Measurements from ENCODE around the gene SMIM41.

Gene SMIM41

DNA sequence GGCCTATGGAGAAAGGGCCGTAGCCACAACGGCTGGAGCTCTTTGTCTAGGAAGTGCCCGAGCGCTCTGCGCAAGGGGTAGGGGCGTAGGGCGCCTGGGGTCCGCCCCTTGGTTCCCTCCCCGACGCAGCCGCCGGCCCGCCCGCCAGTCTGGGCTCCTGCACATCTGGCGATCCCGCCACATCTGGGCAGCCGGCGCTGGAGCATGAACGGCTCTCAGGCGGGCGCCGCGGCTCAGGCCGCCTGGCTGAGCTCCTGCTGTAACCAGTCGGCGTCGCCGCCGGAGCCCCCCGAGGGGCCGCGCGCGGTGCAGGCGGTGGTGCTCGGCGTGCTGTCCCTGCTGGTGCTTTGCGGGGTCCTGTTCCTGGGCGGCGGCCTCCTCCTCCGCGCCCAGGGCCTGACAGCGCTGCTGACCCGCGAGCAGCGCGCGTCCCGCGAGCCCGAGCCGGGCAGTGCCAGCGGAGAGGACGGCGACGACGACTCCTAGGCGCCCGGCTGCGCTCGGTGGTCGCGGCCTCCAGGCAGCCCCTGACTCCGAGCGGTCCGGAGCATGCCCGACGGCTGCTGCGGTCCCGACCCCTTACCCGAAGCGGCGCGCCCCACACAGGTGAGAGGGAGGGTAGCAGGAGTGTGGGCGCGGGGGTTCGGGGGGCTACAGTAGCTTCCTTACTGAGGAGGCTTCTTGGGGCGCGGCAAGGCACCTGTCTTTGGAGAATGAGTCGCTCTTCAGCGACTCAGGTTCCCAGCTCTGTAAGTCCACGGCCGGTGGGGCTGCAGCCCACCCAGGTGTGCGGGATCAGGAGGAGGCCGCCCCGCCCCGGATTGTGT, at the start of gene SMIM41:
Gene SMIM41 (plus strand): TSS at position 129 of the 827 bp plus-strand sequence. CDS start 76 bp downstream, at position 205.
- no peak for DNase-seq (ENCODE audit: low spot score)

DNA sequence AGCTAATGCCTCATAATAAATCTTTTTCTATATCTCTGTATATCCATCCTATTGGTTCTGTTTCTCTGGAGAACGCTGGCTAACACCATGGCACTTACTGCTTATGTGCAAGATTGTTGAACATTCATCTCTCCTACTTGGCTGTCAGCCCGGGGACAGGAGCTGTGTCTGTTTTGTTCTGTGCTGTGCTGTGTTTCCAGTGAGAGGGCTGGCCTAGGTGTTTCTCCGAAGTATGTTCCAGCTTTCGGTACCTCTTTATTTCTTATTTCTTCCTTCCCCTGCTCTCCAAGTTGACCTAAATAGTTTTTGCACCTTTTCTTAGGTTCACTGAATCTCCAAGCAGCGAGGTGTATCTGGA, 47.1 kb upstream of the SMIM41 start:
- no peak for DNase-seq (ENCODE audit: low spot score)

DNA sequence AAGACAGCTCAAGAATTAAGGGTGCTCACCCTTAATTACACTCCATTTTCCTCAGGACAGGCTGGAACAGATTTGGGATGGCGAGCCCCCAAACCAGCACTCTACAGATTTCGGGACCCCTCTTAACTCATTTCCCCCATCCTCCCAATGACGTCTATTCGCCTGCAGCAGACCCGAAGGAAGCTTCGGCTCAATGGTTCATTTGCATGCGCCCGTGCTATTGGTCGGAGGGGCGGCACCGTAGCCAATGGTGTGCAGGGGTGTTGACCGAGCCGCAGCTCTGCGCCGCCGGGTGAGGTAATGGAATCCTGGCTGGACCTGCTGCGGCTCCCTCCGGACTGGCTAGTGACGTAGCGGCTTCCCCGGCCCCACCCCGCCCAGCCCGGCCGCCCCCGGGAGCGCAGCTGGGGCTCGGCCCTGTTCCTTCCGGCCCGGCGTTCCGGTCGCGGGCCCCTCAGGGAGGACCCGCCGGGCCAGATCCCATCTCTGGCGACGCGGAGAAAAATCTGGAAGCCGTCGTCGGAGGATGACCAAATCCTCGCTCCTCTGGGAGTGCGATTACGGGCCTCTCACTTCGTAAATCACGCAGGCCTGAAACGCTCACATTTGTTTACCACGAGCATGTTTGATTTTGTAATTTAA, 46.6 kb upstream of the SMIM41 start:
- peak; percentile 75 for DNase-seq (ENCODE audit: low spot score)

DNA sequence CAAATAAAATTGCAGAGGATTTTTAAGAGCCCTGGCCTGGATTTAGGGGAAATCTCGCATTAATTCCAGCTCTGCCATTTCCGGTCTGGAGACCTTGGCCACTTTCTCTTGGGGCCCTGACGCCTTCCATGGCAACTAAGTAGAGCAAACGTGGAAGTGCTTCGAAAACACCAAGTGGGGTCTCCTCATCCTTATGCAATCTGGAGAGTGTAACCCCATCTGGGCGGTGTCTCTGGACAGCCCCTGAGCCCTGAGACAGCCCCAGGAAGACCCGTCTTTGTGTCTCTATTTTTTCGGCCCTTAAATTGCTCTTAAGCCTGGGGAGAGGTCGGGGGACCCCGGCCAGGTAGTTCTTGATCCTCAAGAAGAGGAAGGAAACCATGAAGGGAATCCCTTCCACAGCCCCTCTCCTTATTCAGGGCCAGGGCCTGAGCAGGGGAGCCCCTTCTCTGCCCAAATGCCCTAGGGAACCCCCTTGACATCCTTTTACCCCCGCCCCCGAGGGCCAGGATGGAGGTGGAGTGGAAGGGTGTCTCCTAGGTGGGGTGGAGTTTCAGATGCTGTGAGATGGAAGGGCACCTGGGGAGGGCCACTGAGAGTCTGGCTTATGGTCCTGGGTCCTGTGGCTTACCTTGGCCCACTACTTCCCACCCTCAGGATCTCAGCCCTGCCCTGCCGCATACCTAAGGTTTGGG, 45.9 kb upstream of the SMIM41 start:
- DNase-seq (ENCODE audit: low spot score), result no peak

DNA sequence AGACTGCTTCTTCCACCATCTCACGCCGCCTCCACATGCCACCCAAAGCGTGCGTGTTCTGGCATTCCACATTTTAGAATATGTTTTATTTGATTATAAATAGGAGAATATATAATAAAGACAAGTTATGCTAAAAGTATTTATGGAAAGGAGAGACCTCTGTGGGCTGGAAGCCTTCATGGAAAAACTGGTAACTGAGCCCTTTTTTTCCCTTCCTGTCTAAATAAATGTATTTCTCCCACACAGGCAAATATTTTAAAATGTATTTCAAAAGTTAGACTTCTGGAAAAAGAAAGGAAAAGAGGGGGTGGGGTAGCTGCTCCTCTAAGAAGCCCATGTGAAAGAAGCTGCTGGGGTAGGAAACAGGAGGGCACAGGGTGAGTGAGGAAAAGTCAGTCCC, 44.3 kb upstream of the SMIM41 start:
- no peak for DNase-seq (ENCODE audit: low spot score)

DNA sequence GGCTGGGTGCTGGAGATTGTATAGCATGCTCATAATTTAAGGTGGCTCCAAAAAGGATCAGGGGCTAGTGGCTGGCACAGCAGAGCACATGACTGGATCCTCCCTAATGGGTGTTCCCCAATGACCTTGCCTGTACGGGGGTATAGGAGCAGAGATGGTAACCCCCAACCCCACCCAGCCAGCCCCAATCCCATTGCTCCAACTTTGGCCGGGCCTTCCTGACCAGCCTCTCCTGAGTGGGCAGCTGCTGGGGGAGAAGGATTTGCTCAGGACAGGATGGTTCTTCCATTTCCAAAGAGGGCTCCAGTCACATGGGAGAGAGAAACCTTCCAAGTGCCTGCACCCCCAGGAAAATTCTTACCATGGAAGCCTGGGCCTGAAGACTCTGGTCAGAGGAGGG, 43.6 kb upstream of the SMIM41 start:
- no peak for DNase-seq (ENCODE audit: low spot score)

DNA sequence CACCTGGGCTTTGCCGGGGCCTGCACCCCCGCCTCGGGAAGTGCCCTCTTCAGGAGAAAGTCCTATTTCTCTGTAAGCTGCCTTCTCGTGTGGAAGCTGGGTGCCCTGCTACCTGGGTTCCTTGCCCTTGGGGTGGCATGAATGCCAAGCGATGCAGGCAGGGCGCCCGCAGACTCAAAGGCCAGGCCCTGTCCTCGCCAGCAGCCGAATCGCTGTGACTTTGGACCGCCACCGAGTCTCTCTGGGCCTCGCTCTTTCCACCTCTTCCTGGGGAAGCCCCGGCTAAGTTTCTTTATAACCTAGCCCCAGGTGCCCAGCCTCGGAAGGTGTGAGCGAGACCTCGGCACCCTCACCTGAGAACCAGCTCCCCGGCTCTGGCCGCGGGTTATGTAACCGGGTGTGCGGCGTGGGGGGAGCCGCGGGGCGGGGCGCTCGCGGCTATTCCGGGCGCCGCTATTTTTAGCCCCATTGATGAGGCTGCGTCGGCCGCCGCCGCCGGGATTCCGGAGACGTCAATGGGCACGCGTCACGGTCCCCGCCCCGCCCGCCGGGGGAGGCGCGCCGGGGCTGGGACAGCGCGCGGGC, 42.8 kb upstream of the SMIM41 start:
- DNase-seq (ENCODE audit: low spot score), result no peak

DNA sequence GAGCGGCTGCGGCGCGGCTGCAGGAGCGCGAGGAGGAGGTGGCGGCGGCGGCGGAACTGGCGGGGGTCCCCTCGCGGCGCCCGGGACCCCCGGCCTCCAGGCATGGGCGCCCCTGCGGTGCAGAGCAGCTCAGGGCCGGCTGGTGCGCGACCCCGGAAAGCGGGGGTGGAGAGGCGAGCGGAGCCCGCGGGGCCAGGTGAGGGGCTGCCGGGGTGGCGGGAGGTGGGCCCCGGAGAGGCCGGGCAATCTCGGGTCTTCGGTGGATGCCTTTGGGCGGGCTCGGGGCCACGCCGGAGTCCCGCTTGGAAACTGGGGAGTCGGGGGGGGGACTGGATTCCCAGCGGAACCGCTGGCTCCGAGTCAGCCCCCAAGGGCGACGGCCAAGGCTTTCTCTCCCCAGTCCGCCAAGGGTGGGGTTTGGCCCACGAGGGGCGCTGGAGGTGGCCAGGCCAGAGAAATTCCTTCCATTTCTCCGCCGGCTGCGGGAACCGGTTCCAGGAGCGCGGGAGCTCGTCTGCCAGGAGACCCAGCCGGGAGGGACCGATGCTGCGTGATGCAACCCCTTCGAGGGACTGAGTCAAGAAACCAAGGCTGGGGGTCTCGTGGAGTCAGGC, 42.1 kb upstream of the SMIM41 start:
- DNase-seq (ENCODE audit: low spot score), result no peak

DNA sequence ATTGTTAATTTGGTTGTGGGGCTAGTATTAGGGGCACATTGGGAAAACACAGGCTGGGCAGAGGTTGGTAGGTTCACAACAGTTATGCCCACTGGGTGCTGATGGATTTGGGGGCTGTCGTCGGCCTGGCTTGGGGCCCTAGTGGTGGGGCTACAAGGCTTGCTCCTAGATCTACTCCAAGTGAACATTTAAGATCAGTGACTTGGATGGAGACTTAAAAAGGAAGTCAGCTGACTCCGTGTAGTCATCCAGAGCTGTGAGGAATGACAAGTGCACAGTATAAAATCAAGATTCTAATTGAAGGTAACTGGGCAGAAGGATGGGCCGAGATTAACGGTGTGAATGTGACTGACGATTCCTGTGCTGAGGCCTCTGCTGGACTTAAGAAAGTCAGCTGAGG, 41.1 kb upstream of the SMIM41 start:
- no peak for DNase-seq (ENCODE audit: low spot score)

DNA sequence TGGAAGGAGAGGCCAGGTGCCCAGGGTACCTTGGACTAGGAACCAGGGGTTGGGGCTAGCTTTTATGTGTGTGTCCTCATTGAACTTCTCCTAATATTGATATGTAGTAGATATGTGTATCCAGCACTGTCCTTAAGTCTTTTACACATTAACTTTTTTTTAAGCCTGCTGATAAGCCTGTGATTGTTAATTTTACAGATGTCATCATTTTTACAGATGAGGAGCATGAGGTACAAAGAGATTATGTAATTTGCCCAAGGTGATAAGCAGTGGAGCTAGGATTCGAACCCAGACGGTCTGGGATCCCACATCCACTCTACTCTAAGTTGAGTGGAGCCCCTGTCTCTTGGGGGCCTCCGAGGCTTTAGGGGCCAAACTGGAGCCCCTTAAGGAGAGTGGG, 38.5 kb upstream of the SMIM41 start:
- no peak for DNase-seq (ENCODE audit: low spot score)

DNA sequence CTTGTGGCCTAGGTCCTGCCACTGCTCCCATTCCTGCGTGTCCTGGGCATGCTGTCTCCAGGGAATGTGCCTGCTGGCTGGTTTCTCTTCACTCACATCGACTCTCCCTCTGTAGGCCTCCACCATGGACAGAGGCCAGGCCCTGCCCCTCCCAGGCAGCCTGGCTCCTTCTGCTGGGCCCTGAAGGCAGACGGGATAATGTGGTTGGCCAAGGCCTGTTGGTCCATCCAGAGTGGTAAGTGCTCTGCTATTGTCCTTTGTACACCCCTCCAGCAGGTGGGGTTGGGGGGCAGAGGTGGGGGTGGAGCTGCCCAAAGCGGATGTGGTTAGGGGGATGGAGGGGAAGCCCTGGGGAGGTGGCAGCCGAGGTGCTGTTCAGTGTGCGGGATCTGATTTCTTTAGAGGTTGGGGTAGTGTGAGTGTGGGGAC, 37.8 kb upstream of the SMIM41 start:
- no peak for DNase-seq (ENCODE audit: low spot score)

DNA sequence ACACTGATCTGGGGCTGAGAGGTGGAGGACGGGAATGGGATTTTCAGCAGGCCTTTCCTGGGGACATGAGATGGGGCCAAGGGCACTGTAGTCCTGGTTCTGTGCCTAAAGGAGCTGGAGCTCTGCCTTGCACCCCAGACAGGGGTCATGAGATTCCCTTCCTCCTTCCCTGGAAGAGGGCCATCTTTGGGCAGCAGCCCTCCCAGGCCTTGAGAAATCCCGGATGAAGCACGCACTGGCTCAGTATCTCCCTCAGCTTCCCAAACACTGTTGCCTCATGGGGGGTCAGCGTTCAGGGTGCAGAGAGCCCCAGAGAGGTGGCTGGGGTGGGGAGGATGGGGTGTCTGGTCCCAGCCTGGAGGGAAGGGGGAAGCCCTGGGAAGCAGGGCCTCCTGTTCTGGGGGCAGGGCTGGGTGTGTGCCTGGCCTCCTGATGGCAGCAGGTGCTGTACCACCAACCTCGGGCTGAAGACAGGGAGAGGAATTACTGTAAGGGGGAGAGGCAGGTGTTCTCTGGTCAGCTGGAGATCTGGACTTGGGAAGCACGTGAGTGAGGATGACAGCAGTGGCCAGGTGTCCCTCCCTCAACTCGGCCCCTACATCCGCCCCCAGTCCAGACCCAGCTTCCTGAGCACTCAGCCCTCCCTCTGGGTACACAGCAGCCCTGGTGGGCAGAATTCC, 36.7 kb upstream of the SMIM41 start:
- no peak for DNase-seq (ENCODE audit: low spot score)

DNA sequence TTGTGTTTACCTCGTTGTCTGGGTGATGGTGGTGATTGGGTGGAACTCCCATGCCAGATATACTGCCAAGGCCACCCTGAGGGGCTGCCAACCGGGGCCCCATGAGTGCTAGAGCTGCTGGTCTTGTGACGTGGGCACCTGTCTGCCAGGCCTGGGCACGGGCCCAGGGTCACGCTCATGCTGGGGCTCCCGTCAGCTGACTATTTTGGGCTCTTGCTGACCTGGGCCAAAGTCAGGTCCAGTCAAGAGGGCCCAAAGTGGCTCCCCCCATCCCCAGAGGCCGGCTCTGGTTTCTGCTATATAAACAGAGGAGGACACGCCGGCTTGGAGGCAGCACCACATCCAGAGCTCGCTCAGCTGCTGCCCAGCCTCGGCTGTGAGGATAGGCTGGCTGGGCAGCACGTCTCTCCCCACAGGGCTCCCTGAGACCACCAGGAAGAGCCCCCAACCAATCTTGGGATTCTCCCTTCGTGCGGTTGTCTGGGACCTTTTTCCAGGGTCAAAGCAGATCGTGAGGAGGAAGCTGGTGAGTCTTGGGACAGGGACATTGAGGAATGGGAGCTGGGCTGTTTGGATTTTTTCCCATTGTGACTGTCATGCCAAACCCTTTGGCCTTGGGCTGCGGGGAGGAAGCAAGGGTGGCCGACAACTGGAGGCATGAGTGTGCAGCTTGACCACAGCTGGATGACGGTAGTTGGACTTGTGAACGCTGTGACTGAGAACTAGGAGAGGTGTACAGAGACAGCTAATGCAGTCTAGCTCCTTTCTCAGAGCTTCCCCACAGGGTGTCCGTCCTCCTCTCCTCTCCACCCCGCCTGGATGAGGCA, 35.9 kb upstream of the SMIM41 start:
- no peak for DNase-seq (ENCODE audit: low spot score)

DNA sequence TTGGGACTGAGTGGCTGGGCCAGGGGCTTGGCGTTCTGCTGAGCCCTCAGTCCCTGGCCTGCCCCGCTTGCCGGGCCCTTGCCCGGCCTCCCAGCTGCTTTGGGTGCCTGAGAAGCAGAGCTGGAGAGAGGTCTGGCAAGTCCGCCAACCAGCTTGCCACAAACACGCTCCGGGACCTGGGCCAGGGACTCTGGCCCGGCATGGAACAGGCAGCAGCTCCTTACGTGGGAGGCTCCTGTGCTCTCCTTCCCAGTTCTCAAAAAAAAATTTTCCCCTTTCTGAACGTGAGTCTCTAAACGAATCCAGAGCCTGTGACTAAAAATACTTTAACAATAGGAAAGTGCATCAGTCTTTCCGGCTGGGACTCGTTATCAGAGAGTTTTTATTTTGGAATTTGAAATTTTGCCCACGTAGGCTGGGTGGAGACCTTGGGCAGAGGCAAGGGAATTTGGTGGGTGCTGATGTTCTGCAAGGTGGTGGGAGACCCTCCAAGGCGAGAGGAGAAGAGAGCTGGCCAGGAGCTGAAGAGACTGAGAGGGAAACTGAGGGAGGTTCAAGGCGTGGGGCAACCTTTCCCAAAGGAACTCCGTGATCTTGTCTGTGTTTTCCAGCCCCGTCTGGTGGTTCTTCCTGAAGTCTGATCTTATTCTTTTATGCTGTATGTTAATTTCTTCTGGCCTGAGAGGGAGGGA, 35.1 kb upstream of the SMIM41 start:
- DNase-seq (ENCODE audit: low spot score), result no peak

DNA sequence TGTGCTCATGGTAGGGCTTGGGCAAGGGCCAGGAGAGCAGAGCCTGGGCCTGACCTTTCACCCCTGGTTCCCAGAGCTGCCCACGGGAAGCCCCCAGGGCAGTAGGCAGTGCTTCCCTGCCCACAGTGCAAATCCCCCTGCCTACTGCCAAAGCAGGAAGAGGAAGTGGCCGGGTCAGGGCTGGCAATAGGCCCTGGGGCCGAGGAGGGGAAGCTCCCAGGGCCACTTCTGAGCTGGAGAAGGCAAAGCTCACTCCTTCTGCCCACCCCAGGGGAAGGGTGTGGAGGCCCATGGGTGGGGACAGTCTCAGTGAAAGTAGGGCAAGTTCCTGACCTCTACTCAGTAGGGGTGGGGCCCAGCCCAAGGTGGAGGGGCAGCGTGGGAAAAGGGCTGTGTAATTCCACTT, 33.7 kb upstream of the SMIM41 start:
- no peak for DNase-seq (ENCODE audit: low spot score)

DNA sequence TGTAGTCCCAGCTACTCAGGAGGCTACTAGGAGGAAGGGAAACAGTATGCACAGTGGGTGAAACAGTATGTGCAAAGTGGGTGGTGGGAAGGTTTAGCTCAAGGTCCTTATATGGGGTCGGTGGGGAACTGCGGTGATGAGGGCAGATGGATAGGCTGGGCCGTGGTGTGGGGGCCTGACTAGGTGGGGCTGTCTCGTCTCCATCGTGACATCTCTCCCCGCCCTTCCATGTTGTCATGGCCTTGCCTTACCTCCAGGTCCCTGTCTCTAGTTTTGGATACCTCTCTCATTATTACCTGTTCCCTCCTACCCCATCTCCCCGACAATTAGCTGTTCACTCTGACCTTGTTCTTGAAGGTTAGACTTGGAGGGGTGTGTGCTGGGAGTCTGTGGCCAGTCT, 32.6 kb upstream of the SMIM41 start:
- DNase-seq (ENCODE audit: low spot score), result no peak

DNA sequence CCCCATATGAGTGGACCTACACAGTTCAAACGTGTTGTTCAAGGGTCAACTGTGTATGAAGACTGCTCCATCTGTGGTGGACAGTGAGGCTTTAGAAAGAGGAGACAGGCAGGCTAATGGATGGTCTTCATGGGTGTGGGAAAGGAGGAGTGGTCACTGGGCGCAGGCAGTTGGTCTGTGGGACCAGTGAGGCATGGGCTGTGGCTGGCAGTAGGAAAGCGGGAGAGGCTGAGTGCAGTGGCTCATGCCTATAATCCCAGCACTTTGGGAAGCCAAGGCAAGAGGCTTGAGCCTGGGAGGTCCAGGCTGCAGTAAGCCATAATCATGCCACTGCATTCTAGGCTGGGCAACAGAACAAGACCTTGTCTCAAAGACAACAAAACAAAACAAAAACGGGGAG, 30.2 kb upstream of the SMIM41 start:
- DNase-seq (ENCODE audit: low spot score), result no peak

DNA sequence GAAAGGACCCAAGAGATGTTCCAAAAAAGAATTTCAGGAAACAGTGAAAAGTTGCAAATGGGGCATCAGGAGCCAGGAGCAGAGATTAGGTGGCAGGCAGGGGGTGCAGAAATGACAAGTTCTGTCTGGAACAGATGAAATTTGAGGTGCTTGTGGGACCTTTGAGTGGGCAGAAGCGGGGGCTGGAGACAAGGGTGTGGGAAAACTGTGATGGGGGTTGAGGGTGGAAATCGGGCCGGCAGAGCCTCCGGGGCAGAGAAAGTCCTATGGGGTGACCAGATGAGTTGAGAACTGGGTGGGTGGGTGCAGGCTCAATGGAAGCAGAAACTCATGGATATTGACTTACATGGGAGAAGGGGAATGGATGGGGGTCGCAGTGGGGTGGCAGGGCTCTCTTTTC, 29.8 kb upstream of the SMIM41 start:
- no peak for DNase-seq (ENCODE audit: low spot score)

DNA sequence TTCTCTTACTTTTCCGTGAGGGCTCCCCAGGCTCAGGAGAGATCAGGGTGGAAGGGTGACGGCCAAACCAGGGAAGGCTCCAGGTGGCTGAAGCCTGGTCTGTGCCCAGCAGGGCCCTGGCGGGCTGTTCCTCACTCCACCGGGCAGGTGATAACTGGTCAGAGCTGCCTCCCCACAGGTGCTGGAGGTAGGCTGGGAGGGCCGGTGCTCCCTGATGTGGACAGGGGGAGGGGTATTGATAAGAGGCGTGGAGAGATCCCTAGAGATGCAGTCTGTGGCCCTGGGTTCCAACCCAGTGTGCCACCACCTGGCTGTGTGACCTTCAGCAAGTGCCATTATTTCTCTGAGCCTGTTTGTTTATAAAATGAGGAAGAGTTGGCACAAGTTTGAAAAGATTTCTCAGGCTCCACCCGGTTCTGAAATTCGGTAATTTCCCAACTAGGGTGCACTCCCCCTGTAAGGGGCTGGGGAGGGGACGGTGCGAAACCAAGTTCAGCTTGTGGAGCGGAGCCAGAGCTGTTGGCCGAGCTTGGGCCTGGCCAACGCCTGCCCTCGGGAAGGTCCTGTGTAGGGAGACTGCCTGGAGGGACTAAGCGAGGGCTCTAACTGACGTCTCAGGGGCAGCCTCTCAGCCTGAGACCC, 29.3 kb upstream of the SMIM41 start:
- no peak for DNase-seq (ENCODE audit: low spot score)
